ENCODE data around the gene KIAA0319L. TPM values are rescaled to one million over a fixed set of nuclear protein-coding genes. Genes with fewer than 3 reads are reported as not detected.

The KIAA0319L gene
- total and polyA plus RNA-seq, 2 experiments from 2014 or later, result 16.6 to 28.3 TPM

DNA sequence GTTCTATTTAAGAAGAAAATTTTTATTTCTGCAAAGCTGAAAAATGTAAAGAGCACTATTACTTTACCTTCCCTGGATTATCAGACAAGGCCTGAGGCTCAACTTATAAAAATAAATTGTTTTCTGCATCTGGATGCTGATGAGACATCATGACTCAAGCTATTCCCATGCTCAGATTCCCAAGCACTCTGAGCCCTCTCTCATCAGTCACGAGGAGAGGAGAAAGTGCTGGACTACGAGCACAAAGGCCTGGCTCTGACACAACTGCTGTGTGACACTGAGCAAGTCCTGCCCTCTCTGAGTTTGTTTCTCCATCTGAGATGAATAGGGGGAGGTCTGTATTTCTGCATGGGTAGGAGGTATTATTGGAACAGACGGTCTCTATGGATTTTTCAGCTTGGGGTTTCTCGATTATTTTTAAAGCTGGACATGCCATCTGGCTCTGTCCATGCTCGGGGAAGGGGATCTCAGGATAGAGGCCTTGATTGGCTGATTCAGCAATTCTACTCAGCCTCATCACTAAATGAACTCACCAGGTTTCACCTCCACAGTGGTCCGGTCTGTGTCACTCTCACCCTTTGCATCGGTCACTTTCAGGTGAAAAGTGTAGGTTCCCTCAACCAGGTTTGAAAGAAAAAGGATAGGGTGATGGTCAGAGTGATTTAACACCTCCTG lies 107.7 kb downstream of the KIAA0319L start:
- Histone ChIP-seq H3K4me1 (ENCODE audit: insufficient read depth) (peaks cover 46% of the 10 kb centered on the region), H3K9me3 (ENCODE audit: low read depth) (no peaks in the 10 kb centered on the region), H3K79me2 (ENCODE audit: insufficient read depth) (no peaks in the 10 kb centered on the region), H3F3A (ENCODE audit: insufficient read depth) (peaks cover 44% of the 10 kb centered on the region), H2AFZ (no peak overlapping the region), H4K20me1 (ENCODE audit: insufficient read depth) (no peaks in the 10 kb centered on the region), H3K36me3 (ENCODE audit: low read depth) (peaks cover 8% of the 10 kb centered on the region; the same call in 1 of the 2 replicates), H3K9me2 (ENCODE audit: insufficient read depth) (no peaks in the 10 kb centered on the region), H3K4me2 (ENCODE audit: unreplicated experiment) (peak overlapping the region; percentile 83), H3K27ac (peak overlapping the region; percentile 96), H3K27me3 (replicated peaks; ENCODE audit: insufficient read depth) (no peaks in the 10 kb centered on the region), H3K9ac (peak overlapping the region; percentile 79), H3K4me3 (0 out of 2 replicates have a peak overlapping the region, but pooled peaks have one; percentile 16)
- WGBS, 2 experiments (ENCODE audit: low coverage in 1 of 2, low lambda C conversion rate in 2 of 2, missing lambda C conversion rate in 2 of 2), result 61 to 65% methylated on average over 7 of the region's 7 CpGs
- DNase-seq, result peak; percentile 98
- TF ChIP-seq EZH2phosphoT487 (IDR thresholded peaks at IDR 0.05; ENCODE audit: insufficient read depth, low read depth) (no peak), EZH2 (IDR thresholded peaks at IDR 0.05; ENCODE audit: insufficient read depth, poor library complexity, severe bottlenecking) (no peak)
- in situ Hi-C loops (cut with MboI), result loop anchor here (5.0 to 10.0 kb wide), 2 partner anchors 113 to 265 kb away; partner anchors contain the start of gene C1orf216

DNA sequence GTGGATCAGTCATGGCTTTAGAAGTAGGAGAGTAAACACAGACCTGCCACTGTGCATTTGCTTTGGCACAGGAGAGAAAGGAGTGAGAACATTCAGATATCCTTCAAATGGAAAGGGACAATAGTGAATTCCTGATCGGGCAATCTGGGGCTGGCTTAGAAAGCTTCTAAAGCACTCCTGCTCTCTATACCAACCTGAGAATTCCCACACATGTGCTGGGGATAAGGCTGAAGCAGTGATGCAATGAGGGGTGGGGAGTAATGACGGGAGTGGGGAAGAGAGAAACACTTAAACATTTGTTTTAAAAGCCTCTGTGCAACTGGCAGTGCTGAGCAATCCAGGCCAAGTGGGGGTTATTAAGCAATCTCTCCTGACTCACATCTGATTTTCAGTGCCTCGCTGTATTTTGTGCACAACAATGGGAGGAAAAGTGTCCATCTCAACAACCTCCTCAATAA lies 108.8 kb downstream of the KIAA0319L start:
- peaks cover 8% of the 10 kb centered on the region; the same call in 1 of the 2 replicates for H3K36me3 ChIP-seq (ENCODE audit: low read depth)
- peak overlapping the region; percentile 83 for H3K4me2 ChIP-seq (ENCODE audit: unreplicated experiment)
- H2AFZ ChIP-seq, result no peak overlapping the region
- TF ChIP-seq EZH2phosphoT487 (IDR thresholded peaks at IDR 0.05; ENCODE audit: insufficient read depth, low read depth), result no peak
- no peak for TF ChIP-seq EZH2 (IDR thresholded peaks at IDR 0.05; ENCODE audit: insufficient read depth, poor library complexity, severe bottlenecking)
- H3K9me2 ChIP-seq (ENCODE audit: insufficient read depth), result no peaks in the 10 kb centered on the region
- in situ Hi-C loops (cut with MboI), result no loop called here
- H4K20me1 ChIP-seq (ENCODE audit: insufficient read depth), result no peaks in the 10 kb centered on the region
- peaks cover 40% of the 10 kb centered on the region for H3K4me1 ChIP-seq (ENCODE audit: insufficient read depth)
- H3K9me3 ChIP-seq (ENCODE audit: low read depth), result no peaks in the 10 kb centered on the region
- no peaks in the 10 kb centered on the region for H3K79me2 ChIP-seq (ENCODE audit: insufficient read depth)
- DNase-seq, result peak; percentile 95
- H3K9ac ChIP-seq, result peak overlapping the region; percentile 79
- H3F3A ChIP-seq (ENCODE audit: insufficient read depth), result peaks cover 40% of the 10 kb centered on the region
- no peaks in the 10 kb centered on the region for H3K27me3 ChIP-seq (replicated peaks; ENCODE audit: insufficient read depth)
- H3K4me3 ChIP-seq, result peak overlapping the region; percentile 16; the same call in 1 of the 2 replicates
- peak overlapping the region; percentile 96 for H3K27ac ChIP-seq
- WGBS, 2 experiments (ENCODE audit: low coverage in 1 of 2, low lambda C conversion rate in 2 of 2, missing lambda C conversion rate in 2 of 2), result 15 to 16% methylated on average over 3 of the region's 3 CpGs

DNA sequence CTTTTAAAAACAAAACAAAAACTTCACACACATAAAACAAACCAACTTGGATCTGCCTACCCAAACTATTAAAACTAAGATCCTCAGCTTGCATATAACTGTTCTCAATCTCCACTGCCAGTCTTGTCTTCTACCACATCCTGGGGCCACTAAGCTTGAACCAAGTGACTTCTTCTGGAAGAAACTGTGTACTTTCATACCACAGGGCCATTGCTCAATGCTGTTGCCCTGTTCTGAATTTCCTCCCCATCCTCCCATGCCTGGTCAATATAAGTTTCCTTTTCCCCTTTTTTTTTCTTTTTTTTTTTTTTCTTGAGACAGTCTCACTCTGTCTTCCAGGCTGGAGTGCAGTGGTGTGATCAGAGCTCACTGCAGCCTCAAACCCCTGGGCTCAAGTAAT lies 109.9 kb downstream of the KIAA0319L start:
- no peaks in the 10 kb centered on the region for H3K9me3 ChIP-seq (ENCODE audit: low read depth)
- H3K36me3 ChIP-seq (ENCODE audit: low read depth), result 0 out of 2 replicates have a peak, but pooled peaks cover 3% of the 10 kb centered on the region
- no peak overlapping the region for H3K9ac ChIP-seq
- peaks cover 34% of the 10 kb centered on the region for H3K4me1 ChIP-seq (ENCODE audit: insufficient read depth)
- TF ChIP-seq EZH2 (IDR thresholded peaks at IDR 0.05; ENCODE audit: insufficient read depth, poor library complexity, severe bottlenecking) (no peak), EZH2phosphoT487 (IDR thresholded peaks at IDR 0.05; ENCODE audit: insufficient read depth, low read depth) (no peak)
- no peak overlapping the region for H3K27ac ChIP-seq
- H4K20me1 ChIP-seq (ENCODE audit: insufficient read depth), result no peaks in the 10 kb centered on the region
- no peak for DNase-seq
- no peak overlapping the region for H2AFZ ChIP-seq
- no peaks in the 10 kb centered on the region for H3K27me3 ChIP-seq (replicated peaks; ENCODE audit: insufficient read depth)
- in situ Hi-C loops (cut with MboI), result no loop called here
- no peaks in the 10 kb centered on the region for H3K9me2 ChIP-seq (ENCODE audit: insufficient read depth)
- H3F3A ChIP-seq (ENCODE audit: insufficient read depth), result peaks cover 33% of the 10 kb centered on the region
- H3K4me2 ChIP-seq (ENCODE audit: unreplicated experiment), result no peak overlapping the region
- H3K79me2 ChIP-seq (ENCODE audit: insufficient read depth), result no peaks in the 10 kb centered on the region
- no peak overlapping the region for H3K4me3 ChIP-seq

DNA sequence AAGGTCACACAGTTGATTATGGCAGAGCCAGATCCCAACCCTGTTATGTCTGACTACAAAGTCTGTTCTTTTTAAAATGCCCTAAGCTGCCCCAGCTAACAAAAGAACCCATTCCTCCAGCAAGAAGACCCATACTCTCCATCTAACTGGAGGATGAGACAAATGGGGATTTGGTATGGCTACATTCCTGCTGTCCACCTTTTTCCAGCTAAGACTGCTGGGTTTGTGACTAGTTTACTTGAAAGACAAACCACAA lies 112.8 kb downstream of the KIAA0319L start:
- no peak for DNase-seq
- no peak for TF ChIP-seq EZH2phosphoT487 (IDR thresholded peaks at IDR 0.05; ENCODE audit: insufficient read depth, low read depth)
- no peak for TF ChIP-seq EZH2 (IDR thresholded peaks at IDR 0.05; ENCODE audit: insufficient read depth, poor library complexity, severe bottlenecking)
- in situ Hi-C loops (cut with MboI), result no loop called here
- Histone ChIP-seq H3K79me2 (ENCODE audit: insufficient read depth) (no peaks in the 10 kb centered on the region), H3K4me3 (no peak overlapping the region), H3K9ac (no peak overlapping the region), H3K4me1 (ENCODE audit: insufficient read depth) (peaks cover 18% of the 10 kb centered on the region), H3K4me2 (ENCODE audit: unreplicated experiment) (no peak overlapping the region), H4K20me1 (ENCODE audit: insufficient read depth) (no peaks in the 10 kb centered on the region), H3K27ac (no peak overlapping the region), H2AFZ (no peak overlapping the region), H3K9me2 (ENCODE audit: insufficient read depth) (no peaks in the 10 kb centered on the region), H3K27me3 (replicated peaks; ENCODE audit: insufficient read depth) (no peaks in the 10 kb centered on the region), H3F3A (ENCODE audit: insufficient read depth) (peaks cover 17% of the 10 kb centered on the region), H3K36me3 (ENCODE audit: low read depth) (peaks cover 3% of the 10 kb centered on the region; the same call in 1 of the 2 replicates), H3K9me3 (ENCODE audit: low read depth) (no peaks in the 10 kb centered on the region)
